GM18505 (cell line): Measurements from ENCODE around the gene MTERF4.

Source experiments
- ATAC-seq: cut with Tn5 transposase; IDR thresholded peaks from one replicate; pipeline ENCODE4 v1.9.1; 2021; ENCODE audit not compliant: unreplicated experiment
- POLR2A ChIP-seq: IDR thresholded peaks from 4 replicates; pipeline ENCODE4 v1.6.1; 2011; ENCODE audit warnings: borderline replicate concordance; ENCODE audit not compliant: insufficient read depth, insufficient read length; ENCODE audit errors: extremely low read depth

Gene MTERF4

GRCh38 chr2:241047253-241048010, 54.7 kb downstream of the MTERF4 start:
- no peak for TF ChIP-seq POLR2A
- no peak for ATAC-seq
